Psoas muscle (tissue), 8 donors: Measurements from ENCODE around the gene MSANTD2. TPM values are rescaled to one million over a fixed set of nuclear protein-coding genes. Genes with fewer than 3 reads are reported as not detected.

Experiments
- ATAC-seq, 4 donors: fragments of 200-7000 bp; cut with Tn5 transposase; one replicate each; pipeline ENCODE4 v1.9.1; 2020; ENCODE audit warnings: moderate library complexity in 3 of 4, mild to moderate bottlenecking in 2 of 4
- DNase-seq, 2 donors: peaks; one replicate each; pipeline ENCODE4 v3.0.0-alpha.2; 2020
- H3K27ac ChIP-seq: fragments of 200-600 bp; one replicate; pipeline ENCODE4 v1.8.0; 2022
- H3K27me3 ChIP-seq, 3 donors: fragments of 200-600 bp in 1 of 3; one replicate each; pipeline versions ENCODE4 v1.6.1 to v1.8.0; 2013 to 2022; ENCODE audit warnings: low read length in 2 of 3, mild to moderate bottlenecking in 2 of 3, moderate library complexity in 1 of 3; ENCODE audit not compliant: insufficient read depth in 3 of 3
- H3K36me3 ChIP-seq, 2 donors: fragments of 200-600 bp in 1 of 2; one replicate each; pipeline versions ENCODE4 v1.6.1 to v1.8.0; 2013 to 2022; ENCODE audit warnings: low read depth in 1 of 2, mild to moderate bottlenecking in 1 of 2, moderate library complexity in 1 of 2; ENCODE audit not compliant: insufficient read depth in 1 of 2
- H3K4me1 ChIP-seq: fragments of 200-600 bp; one replicate; pipeline ENCODE4 v1.8.0; 2022
- H3K4me3 ChIP-seq: fragments of 200-600 bp; one replicate; pipeline ENCODE4 v1.8.0; 2022; ENCODE audit warnings: mild to moderate bottlenecking
- H3K9me3 ChIP-seq: fragments of 200-600 bp; one replicate; pipeline ENCODE4 v1.8.0; 2022
- CTCF ChIP-seq: fragments of 200-600 bp; IDR thresholded peaks from one replicate; pipeline ENCODE4 v1.8.0; 2022; ENCODE audit warnings: antibody characterized with exemption
- WGBS, 3 donors: extraction: QIAGEN DNeasy Blood & Tissue Kit; methylation state at CpG; one replicate each; pipeline versions ENCODE4 v1.1.6 to v1.1.7; 2013; 5-methylcytosine and 5-hydroxymethylcytosine counted together
- intact Hi-C, 2 donors: fragments of 100-400 bp; cut with DNase I; formaldehyde crosslinking; loops; one replicate each; pipeline versions ENCODE4 v1.11.0 to v1.14.2; 2022
- polyA plus RNA-seq, 3 donors: library from polyadenylated mRNA; stranded (reverse); fragments of 200-250 nt; gene quantifications; one replicate each; pipeline ENCODE4 v1.2.3, GENCODE V29; 2013
- total RNA-seq, 4 donors: library from RNA; stranded (reverse); fragmentation: NEBNext Ultra II Directional in 2 of 4; extraction: Animal tissue kit (Norgen Biotek cat#: 25700) in 2 of 4; gene quantifications; one replicate each; pipeline versions ENCODE4 v1.2.1 to v1.2.4, GENCODE V29; 2021 to 2023
- donor health status: healthy with polysubstance abuse.
- donor health status: DM: no; HTN: no; CAD: no; lungs with moderate emphysema.
- donor health status: Bipolar disorder and iron deficiency.
- donor health status: healthy.
- donor health status: DM: yes; HTN: yes; CAD: no.
- donor health status: DM: no; HTN: no; CAD: no.
- donor health status: DM: no; HTN: no; CAD: no.
- donor health status: DM: yes; HTN: yes; CAD: no.

The MSANTD2 gene
- total and polyA plus RNA-seq, 7 donors: 2.8 to 5.4 (median 4.0) TPM

DNA sequence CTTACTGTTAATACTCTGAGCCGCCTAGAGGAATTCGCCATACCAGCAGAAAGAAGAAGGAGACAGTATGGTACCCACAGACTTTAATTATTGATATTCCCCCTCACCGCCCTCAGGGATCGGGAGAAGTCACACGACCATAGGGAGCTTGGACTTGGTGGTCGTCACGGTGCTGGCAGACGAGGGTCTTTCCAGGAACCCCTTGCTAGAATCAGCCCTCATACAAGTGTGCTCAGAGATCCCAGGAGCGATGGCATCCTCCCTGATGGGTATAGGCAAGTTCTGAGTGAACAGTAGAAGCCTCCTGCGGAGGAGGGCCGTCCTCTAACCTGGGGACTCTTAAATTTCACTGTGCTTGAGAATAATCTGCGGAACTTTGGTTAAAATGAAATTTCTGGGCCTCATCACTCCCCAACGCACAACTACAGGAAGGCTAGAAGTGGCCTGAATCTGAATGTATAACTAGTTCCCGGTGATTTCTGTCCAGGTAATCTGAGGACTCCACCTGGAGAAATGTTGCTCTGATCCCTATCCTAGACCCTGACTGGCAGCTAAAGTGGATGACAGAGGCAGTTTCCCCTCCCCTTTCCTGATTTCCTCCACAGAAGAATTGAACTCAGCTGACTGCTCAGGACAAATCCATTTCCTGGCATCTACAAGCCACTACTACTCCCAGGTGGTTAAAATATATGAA is 52.7 kb downstream of the MSANTD2 start:
- no peaks in the 10 kb centered on the region for H3K9me3 ChIP-seq
- intact Hi-C loops: no loop called here
- no peak overlapping the region for H3K27ac ChIP-seq
- peak overlapping the region; percentile 71 for H3K4me3 ChIP-seq
- no peak for ATAC-seq
- TF ChIP-seq CTCF: no peak
- 57 to 59% (median 58%) methylated on average over 14 of the region's 14 CpGs for WGBS, 3 donors
- no peaks in the 10 kb centered on the region for H3K36me3 ChIP-seq
- peaks cover 0 to 72% (median 21%) of the 10 kb centered on the region in 3 donors for H3K27me3 ChIP-seq
- peaks cover 10% of the 10 kb centered on the region for H3K4me1 ChIP-seq
- no peak for DNase-seq

DNA sequence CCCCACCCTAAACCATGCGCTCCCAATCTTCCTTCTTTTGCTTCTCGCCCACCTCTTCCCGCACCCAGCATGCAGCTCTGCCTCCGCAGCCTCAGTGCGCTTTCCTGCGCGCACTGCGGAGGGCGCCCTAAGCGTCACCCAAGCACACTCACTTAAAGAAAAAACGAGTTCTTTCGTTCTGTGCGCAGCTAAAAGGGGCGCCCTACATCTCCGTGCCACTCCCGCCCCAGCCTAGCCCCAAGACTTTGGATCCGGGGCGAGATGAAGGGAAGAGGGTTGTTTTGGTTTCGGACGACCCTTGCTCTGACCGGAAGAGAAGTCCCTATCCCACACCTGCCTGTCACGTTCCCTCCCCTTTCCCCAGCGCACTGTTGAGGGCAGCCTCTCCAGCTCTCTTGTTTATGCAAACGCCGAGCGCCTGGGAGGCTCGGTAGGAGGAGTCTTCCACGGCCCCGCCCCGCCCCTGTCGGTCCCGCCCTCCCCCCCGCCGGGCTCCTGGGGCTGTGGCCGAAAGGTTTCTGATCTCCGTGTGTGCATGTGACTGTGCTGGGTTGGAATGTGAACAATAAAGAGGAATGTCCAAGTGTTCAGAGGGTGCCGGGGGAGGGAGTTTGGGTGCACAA is 53.5 kb downstream of the MSANTD2 start:
- peak; percentile 25 for TF ChIP-seq CTCF
- intact Hi-C loops: no loop called here
- H3K4me1 ChIP-seq: peaks cover 9% of the 10 kb centered on the region
- DNase-seq (peak; percentile 64 to 81), ATAC-seq (peak; percentile 73 to 93 (median 80))
- peak overlapping the region; percentile 71 for H3K4me3 ChIP-seq
- H3K27me3 ChIP-seq: peaks cover 0 to 70% (median 18%) of the 10 kb centered on the region in 3 donors
- H3K9me3 ChIP-seq: no peaks in the 10 kb centered on the region
- WGBS, 3 donors: 4 to 5% (median 5%) methylated on average over 36 to 37 of the region's 37 CpGs
- no peak overlapping the region for H3K27ac ChIP-seq
- no peaks in the 10 kb centered on the region for H3K36me3 ChIP-seq

DNA sequence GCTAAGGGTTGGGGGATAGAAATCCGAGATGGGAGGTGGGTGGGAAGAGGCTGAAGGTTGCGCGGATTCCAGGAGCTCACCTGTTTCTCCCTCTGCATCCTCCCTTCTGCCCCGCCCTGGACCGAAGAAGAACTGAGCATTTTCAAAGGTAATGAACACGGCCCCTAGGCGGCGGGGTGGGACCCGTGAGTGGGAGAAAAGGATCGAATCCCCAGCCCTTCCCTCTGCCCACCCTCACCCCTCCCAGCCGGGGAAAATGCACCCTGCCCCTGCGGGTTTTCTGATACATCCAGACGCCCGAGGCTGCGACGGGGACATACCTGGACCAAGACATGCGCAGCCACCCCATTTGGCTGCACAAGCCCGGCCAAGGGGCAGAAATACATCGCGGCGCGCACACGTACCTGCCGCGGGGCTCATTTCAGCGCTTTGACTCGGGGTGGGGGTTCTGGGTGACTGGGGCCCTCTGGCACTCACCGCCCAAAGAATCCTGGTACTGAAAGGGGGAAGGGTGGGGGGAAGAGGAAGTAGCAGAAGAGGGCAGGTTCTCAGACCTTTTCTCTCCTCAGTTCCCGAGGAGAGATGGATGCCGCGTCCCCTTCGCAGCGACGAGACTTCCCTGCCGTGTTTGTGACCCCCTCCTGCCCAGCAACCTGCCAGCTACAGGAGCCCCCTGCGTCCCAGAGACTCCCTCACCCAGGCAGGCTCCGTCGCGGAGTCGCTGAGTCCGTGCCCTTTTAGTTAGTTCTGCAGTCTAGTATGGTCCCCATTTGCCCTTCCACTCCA is 54.2 kb downstream of the MSANTD2 start:
- H3K4me3 ChIP-seq: peak overlapping the region; percentile 71
- intact Hi-C loops: no loop called here
- DNase-seq (no peak), ATAC-seq (peak in 1 of 4 donors; percentile 5)
- TF ChIP-seq CTCF: no peak
- no peaks in the 10 kb centered on the region for H3K9me3 ChIP-seq
- H3K36me3 ChIP-seq: no peaks in the 10 kb centered on the region
- H3K27me3 ChIP-seq: peaks cover 0 to 68% (median 16%) of the 10 kb centered on the region in 3 donors
- peaks cover 9% of the 10 kb centered on the region for H3K4me1 ChIP-seq
- WGBS, 3 donors: 9 to 14% (median 11%) methylated on average over 33 to 41 of the region's 41 CpGs
- no peak overlapping the region for H3K27ac ChIP-seq

- WGBS, 3 donors: 29 to 39% (median 36%) methylated on average over 43 to 44 of the region's 44 CpGs
- peaks cover 9% of the 10 kb centered on the region for H3K4me1 ChIP-seq
Observed at GRCh38 chr11:124745270-124745834, 54.9 kb downstream of the MSANTD2 start.

More at GRCh38 chr11:124745270-124745834, 54.9 kb downstream of the MSANTD2 start:
- Histone ChIP-seq H3K36me3 (no peaks in the 10 kb centered on the region), H3K27ac (no peak overlapping the region), H3K9me3 (no peaks in the 10 kb centered on the region), H3K4me3 (no peak overlapping the region), H3K27me3 (peaks cover 0 to 68% (median 15%) of the 10 kb centered on the region in 3 donors)
- TF ChIP-seq CTCF: no peak
- ATAC-seq (no peak), DNase-seq (no peak)
- intact Hi-C loops: no loop called here
